Gastroesophageal sphincter (tissue), 3 donors: Measurements from ENCODE around the gene GABRG3.

ENCODE experiments used
- CTCF ChIP-seq, 4 experiments: fragments of 200-600 bp in 2 of 4; fragments of 450-650 bp in 2 of 4; sonication (generic) in 1 of 4; IDR thresholded peaks; one replicate each; pipeline ENCODE4 v1.5.1; 2017 to 2019; ENCODE audit warnings: antibody characterized with exemption in 4 of 4, mild to moderate bottlenecking in 2 of 4, moderate library complexity in 2 of 4
- POLR2A ChIP-seq, 2 donors: fragments of 450-650 bp; IDR thresholded peaks; one replicate each; pipeline ENCODE4 v1.6.1; 2017; ENCODE audit warnings: antibody characterized with exemption in 2 of 2, mild to moderate bottlenecking in 2 of 2, moderate library complexity in 1 of 2

GRCh38 chr15:27037501-27037900 lies 66.5 kb downstream of the GABRG3 start:
- no peak for TF ChIP-seq POLR2A (IDR thresholded peaks at IDR 0.05)
- TF ChIP-seq CTCF (IDR thresholded peaks at IDR 0.05), result no peak
